Medulla oblongata (tissue), 1 donor: ENCODE data around the gene EFHD1.

ENCODE experiments used
- DNase-seq: peaks from one replicate; pipeline ENCODE4 v3.0.0-alpha.2; 2015; ENCODE audit errors: extremely low spot score

EFHD1 gene, protein sequence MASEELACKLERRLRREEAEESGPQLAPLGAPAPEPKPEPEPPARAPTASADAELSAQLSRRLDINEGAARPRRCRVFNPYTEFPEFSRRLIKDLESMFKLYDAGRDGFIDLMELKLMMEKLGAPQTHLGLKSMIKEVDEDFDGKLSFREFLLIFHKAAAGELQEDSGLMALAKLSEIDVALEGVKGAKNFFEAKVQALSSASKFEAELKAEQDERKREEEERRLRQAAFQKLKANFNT

GRCh38 chr2:232633413-232634205 is at the start of gene EFHD1:
TSS of gene EFHD1 (plus strand) at chr2:232633604. CDS start at chr2:232633705, 101 bp downstream.
- DNase-seq, result peak; percentile 75

- no peak for DNase-seq
Measured at GRCh38 chr2:232584238-232584637, 49.2 kb upstream of the EFHD1 start.

DNA sequence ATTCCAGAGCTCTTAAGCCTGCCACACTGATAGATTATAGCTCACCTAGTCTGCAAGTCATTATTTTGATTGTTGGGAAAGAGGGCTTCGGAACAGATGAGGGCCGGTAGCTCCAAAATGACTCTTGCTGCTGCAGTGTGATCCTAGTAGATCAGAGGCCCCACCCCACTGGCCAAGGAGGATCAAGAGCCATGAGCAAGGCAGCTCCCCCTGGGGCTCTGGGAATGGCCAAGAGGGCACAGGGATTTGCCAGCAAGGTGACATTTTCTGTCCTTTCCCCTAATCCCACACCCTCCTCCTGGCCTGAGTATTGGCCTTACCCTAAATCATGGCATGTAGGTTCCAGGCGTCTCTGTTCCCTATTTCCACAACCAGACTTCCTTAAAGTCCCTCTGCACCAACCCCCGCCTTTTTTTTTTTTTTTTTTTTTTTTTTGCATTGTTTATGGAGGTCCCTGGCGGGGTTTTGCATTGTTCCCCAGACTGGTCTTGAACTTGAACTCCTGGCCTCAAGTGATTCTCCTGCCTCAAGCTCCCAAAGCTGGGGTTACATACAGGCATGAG is 46.4 kb upstream of the EFHD1 start:
- DNase-seq, result no peak

GRCh38 chr2:232587512-232587911 is 45.9 kb upstream of the EFHD1 start:
- DNase-seq, result peak; percentile 48

- DNase-seq, result no peak
Measured at GRCh38 chr2:232588031-232588430, 45.4 kb upstream of the EFHD1 start.

- no peak for DNase-seq
Measured at GRCh38 chr2:232588680-232589585, 44.5 kb upstream of the EFHD1 start.

- DNase-seq, result no peak
Measured at GRCh38 chr2:232592772-232593395, 40.5 kb upstream of the EFHD1 start.

DNA sequence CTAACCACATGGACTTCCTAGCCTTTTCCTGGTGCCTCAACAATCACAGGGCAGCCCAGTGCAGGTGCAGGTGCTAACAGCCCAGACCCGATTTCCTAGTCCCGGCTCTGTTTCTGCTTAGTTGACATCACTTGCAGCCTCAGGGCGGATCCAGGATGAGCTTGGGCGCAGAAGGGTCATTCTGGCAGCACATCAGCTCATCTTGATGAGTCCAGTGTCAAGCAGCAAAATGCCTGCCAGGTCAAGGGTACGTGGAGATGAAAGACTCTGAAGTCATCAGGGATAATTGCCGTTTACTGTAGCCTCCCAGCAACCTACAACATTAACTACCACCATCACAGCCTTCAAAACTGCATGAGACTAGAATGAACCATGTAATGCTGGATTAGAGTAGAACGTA is 39.4 kb upstream of the EFHD1 start:
- DNase-seq, result no peak

GRCh38 chr2:232597362-232598079 is 35.9 kb upstream of the EFHD1 start:
- no peak for DNase-seq

DNA sequence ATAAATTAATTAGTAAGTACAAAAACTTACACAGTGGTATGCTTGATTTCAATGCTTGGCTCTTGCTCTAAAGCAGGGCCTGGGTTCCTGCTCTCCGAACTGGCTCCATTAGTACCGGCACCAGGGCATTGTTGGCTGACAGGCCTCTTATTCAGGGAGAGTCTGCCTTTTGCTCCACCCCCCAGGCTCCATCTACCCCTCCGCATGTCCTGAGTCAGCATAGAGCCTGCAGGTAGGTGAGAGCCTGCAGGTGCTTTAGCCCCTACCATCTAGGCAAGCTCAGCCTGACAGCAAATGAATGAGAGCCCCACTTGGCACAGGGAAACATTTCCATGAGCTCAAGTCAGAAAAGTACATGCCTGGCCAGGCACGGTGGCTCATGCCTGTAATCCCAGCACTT is 35.1 kb upstream of the EFHD1 start:
- no peak for DNase-seq

GRCh38 chr2:232600053-232600773 is 33.2 kb upstream of the EFHD1 start:
- DNase-seq, result no peak

GRCh38 chr2:232603283-232603682 is 30.1 kb upstream of the EFHD1 start:
- DNase-seq, result no peak

GRCh38 chr2:232604535-232604934 is 28.9 kb upstream of the EFHD1 start:
- no peak for DNase-seq

DNA sequence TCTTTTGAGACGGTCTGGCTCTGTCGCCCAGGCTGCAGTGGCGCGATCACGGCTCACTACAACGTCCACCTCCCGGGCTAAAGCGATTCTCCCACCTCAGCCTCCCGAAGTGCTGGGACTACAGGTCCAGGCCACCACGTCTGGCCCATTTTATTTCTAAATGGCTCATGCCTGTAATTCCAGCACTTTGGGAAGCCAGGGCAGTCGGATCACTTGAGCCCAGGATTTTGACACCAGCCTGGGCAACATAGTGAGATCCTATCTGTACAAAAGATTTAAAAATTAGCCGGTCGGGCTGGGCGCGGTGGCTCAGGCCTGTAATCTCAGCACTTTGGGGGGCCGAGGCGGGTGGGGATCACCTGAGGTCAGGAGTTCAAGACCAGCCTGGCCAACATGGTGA is 26.4 kb upstream of the EFHD1 start:
- DNase-seq, result no peak

- DNase-seq, result no peak
Measured at GRCh38 chr2:232609607-232610006, 23.8 kb upstream of the EFHD1 start.

DNA sequence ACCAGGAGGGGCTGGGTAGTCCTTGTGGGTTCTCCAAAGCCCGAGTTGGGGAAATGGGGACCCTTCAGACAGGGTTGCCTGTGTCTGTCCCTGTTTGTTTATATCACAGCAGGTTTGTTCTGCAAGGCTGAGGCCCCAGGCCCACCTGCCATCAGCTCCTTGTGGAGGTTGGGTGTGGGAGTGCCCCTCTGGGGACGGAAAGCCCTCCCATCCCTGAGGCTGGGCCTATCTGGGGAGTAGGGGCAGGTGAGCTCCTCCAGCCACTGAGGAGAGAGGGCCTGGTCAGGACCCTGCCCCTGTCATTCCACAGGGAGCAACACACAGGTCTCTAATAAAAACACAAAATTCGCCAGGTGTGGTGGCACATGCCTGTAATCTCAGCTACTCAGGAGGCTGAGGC is 23.3 kb upstream of the EFHD1 start:
- DNase-seq, result no peak

- no peak for DNase-seq
Measured at GRCh38 chr2:232611061-232611460, 22.3 kb upstream of the EFHD1 start.

- peak; percentile 57 for DNase-seq
Measured at GRCh38 chr2:232611559-232612218, 21.7 kb upstream of the EFHD1 start.

DNA sequence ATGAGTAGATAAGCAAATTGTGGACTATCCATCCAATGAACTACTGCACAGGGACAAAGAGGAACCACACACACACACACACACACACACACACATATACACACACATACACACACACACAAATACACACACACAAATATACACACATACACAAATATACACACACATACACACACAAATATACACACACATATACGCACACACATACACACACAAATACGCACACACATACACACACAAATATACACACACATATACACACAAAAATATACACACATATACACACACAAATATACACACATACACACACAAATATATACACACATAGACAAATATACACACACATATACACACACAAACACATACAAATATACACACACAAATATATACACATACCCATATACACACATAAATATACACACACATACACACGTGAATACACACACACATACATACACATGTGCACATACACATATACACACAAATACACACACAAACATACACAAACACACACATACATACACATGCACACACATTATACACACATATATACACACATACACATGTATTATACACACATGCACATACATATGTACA is 19.8 kb upstream of the EFHD1 start:
- DNase-seq, result no peak
